G401.6 (cell line): ENCODE measurements around the gene ASIC4.

Experiments
- FAIRE-seq: peaks from 2 replicates; lab custom pipeline; 2012; peaks lifted over from hg19 to GRCh38; lab: Jason Lieb, UNC

ASIC4 gene

GRCh38 chr2:219570194-219570923 is 56.1 kb downstream of the ASIC4 start:
- no peak for FAIRE-seq

GRCh38 chr2:219570924-219571310 is 56.6 kb downstream of the ASIC4 start:
- FAIRE-seq = no peak

GRCh38 chr2:219571311-219572236 is 57.3 kb downstream of the ASIC4 start, which contains the start of gene OBSL1:
OBSL1 (minus strand) TSS chr2:219571539; CDS start chr2:219571232, 307 bp downstream.
- no peak for FAIRE-seq

GRCh38 chr2:219572237-219573001 is 58.1 kb downstream of the ASIC4 start, which contains the start of gene INHA:
INHA (plus strand) TSS chr2:219572310; CDS start chr2:219572375, 65 bp downstream.
- no peak for FAIRE-seq

GRCh38 chr2:219573166-219573565 is 58.9 kb downstream of the ASIC4 start:
- FAIRE-seq = no peak

DNA sequence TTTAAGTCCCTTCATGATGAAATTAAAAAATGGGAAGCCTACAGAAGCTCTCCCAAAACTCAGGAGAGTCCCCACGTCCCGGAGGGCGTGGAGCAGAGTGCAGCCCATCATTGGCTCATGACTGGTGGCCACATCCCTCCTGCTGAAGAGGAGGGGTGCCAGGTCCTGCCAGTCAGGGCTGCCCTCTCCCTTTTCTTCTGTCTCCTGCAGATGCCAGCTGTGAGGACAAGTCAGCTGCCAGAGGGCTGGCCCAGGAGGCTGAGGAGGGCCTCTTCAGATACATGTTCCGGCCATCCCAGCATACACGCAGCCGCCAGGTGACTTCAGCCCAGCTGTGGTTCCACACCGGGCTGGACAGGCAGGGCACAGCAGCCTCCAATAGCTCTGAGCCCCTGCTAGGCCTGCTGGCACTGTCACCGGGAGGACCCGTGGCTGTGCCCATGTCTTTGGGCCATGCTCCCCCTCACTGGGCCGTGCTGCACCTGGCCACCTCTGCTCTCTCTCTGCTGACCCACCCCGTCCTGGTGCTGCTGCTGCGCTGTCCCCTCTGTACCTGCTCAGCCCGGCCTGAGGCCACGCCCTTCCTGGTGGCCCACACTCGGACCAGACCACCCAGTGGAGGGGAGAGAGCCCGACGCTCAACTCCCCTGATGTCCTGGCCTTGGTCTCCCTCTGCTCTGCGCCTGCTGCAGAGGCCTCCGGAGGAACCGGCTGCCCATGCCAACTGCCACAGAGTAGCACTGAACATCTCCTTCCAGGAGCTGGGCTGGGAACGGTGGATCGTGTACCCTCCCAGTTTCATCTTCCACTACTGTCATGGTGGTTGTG is 60.4 kb downstream of the ASIC4 start:
- FAIRE-seq = no peak

GRCh38 chr2:219575566-219576504 is 61.6 kb downstream of the ASIC4 start:
- FAIRE-seq = no peak

DNA sequence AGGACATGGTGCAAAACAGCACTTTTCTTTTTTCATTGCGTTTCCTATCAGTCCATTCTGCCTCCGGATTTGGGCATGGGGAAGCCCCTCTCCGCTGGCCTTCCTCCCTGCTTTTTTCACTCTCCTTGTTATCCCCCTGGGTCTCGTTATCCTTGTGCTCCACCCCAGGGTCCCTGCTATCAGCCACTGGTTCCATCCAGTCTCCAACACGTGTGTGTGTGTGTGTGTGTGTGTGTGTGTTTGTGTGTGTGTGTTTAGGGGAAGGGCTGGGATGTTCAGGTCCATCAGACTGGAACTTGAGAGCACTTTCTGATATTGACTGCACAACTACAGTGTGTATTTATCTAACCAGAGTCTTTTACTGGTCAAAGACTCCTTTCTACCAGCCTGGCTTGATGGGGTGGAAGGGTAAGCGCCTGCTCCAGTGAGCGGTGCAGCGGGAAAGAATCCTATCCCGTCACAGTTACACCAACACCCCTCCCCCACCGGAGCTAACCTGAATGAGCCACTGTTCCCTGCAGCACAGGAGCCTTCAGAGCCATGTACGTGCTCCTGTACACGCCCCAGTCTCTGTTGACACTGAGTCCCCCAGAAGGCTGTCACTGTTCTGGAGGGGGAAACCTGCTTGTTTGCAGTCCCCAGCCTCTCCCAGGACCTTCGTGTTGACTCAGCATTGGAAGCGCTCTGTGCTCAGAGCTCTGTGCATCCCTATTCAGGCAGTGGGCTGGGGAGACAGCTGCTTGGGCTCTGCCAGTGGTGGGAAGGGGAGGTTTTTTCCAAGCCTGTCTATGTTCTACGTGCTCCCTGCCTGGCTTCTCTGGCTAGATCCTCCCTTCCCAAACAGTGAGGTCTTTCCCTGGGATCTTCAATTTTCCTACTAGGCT is 62.5 kb downstream of the ASIC4 start:
- FAIRE-seq = no peak

GRCh38 chr2:219578811-219579613 is 64.7 kb downstream of the ASIC4 start:
- no peak for FAIRE-seq

DNA sequence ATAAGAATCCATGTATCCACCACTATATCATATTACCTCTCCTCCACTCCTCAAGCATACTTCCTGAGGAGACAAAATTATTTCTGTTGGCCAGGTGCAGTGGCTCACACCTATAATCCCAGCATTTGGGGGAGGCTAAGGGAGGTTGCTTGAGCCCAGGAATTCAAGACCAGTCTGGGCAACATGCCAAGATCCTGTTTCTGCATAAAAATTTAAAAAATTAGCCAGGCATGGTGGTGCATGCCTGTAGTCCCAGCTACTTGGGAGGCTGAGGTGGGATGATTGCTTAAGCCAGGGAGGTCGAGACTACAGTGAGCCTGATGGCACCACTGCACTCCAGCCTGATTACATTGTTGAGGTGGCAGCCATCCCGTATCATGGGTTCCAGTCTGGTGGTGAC is 67.1 kb downstream of the ASIC4 start:
- no peak for FAIRE-seq
